ENCODE results near the gene MISP. TPM values are rescaled to one million over a fixed set of nuclear protein-coding genes. Genes with fewer than 3 reads are reported as not detected.

Gene MISP
- total RNA-seq, 1 donor from 2014 or later: not detected

DNA sequence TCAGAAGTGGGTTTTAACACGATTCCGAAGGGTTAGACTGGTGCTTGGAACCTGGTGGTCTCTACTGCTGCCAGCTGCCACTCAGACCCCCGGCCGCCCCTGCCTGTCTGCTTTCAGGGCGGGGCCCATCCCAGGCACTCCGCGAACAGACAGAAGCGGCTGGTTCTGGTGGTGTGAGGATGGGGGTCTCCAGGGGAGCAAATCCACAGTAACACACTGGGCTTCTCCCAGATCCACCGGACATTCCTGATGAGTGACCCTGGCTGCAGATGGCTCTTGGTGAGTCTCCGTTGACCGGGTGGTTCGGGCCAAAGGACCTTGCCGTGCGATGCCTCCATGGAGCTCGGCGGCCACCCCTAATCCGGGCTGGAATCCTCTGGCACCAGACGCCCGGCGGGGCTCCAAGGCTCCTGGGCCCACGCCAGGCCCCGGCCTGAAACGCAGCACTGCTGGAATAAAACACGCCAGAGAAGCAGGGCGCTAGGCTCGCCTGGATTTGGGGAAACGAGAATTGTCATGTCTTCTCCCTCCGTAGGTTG is 44.2 kb downstream of the MISP start:
- Histone ChIP-seq H3K27me3 (no peaks in the 10 kb centered on the region), H3K9me3 (ENCODE audit: low read depth) (no peaks in the 10 kb centered on the region), H3K9ac (no peak overlapping the region), H3K4me3 (no peak overlapping the region), H3K4me1 (peaks cover 13% of the 10 kb centered on the region), H3K36me3 (no peaks in the 10 kb centered on the region), H3K27ac (no peak overlapping the region), H3F3A (ENCODE audit: low read depth) (peaks cover 30% of the 10 kb centered on the region), H3K79me2 (ENCODE audit: low read depth) (peaks cover 24% of the 10 kb centered on the region), H4K20me1 (ENCODE audit: low read depth) (peaks cover 23% of the 10 kb centered on the region), H2AFZ (replicated peaks) (no peak overlapping the region), H3K4me2 (no peak overlapping the region)
- Mint-ChIP-seq H3K27ac (no peak overlapping the region), H3K4me3 (peak overlapping the region; percentile 70), H3K9me3 (no peaks in the 10 kb centered on the region), H3K36me3 (peaks cover 3% of the 10 kb centered on the region), H3K27me3 (ENCODE audit: insufficient read depth, low read depth) (peaks cover 9% of the 10 kb centered on the region), H3K4me1 (peaks cover 25% of the 10 kb centered on the region)
- TF ChIP-seq EZH2 (IDR thresholded peaks at IDR 0.05) (no peak), EZH2phosphoT487 (IDR thresholded peaks at IDR 0.05) (no peak)
- TF ChIP-seq, protein P1, sequence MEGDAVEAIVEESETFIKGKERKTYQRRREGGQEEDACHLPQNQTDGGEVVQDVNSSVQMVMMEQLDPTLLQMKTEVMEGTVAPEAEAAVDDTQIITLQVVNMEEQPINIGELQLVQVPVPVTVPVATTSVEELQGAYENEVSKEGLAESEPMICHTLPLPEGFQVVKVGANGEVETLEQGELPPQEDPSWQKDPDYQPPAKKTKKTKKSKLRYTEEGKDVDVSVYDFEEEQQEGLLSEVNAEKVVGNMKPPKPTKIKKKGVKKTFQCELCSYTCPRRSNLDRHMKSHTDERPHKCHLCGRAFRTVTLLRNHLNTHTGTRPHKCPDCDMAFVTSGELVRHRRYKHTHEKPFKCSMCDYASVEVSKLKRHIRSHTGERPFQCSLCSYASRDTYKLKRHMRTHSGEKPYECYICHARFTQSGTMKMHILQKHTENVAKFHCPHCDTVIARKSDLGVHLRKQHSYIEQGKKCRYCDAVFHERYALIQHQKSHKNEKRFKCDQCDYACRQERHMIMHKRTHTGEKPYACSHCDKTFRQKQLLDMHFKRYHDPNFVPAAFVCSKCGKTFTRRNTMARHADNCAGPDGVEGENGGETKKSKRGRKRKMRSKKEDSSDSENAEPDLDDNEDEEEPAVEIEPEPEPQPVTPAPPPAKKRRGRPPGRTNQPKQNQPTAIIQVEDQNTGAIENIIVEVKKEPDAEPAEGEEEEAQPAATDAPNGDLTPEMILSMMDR (IDR thresholded peaks at IDR 0.05): no peak
- no peak for DNase-seq (ENCODE audit: low spot score)

DNA sequence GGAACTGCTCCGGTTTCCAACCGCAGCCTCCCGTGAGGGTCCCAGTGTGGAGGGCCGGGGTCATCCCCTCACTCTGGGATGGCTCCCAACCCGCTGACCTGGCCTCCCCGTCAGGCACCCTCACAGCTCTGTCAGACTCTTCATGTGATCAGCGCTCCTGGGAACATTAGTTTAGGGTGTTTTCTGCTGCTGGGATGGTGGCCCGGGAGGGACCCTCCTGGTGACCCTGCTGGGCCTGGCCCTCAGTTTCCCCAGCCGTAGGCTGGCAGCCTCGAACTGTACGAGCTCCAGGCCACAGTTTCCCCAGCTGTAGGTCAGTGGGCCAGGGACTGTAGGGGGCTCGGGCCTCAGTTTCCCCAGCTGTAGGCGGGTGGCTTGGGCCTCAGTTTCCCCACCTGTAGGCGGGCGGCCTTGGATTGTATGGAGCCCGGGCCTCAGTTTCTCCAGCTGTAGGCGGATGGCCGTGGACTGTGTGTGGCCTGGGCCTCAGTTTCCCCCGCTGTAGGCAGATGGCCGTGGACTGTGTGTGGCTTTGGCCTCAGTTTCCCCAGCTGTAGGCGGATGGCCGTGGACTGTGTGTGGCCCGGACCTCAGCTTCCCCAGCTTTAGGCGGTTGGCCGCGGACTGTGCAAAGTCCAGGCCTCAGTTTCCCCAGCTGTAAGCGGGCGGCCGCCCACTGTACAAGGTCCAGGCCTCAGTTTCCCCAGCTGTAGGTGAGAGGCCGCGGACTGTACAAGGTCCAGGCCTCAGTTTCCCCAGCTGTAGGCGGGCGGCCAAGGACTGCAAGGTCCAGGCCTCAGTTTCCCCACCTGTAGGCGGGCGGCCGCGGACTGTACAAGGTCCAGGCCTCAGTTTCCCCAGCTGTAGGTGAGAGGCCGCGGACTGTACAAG is 45.0 kb downstream of the MISP start:
- no peaks in the 10 kb centered on the region for H3K27me3 ChIP-seq
- peaks cover 31% of the 10 kb centered on the region for H3K79me2 ChIP-seq (ENCODE audit: low read depth)
- peaks cover 20% of the 10 kb centered on the region for H3K4me1 ChIP-seq
- Mint-ChIP-seq H3K4me1 (peaks cover 28% of the 10 kb centered on the region), H3K4me3 (peak overlapping the region; percentile 70), H3K27ac (no peak overlapping the region), H3K27me3 (ENCODE audit: insufficient read depth, low read depth) (peaks cover 7% of the 10 kb centered on the region), H3K36me3 (peaks cover 8% of the 10 kb centered on the region), H3K9me3 (no peaks in the 10 kb centered on the region)
- TF ChIP-seq EZH2 (IDR thresholded peaks at IDR 0.05) (no peak), EZH2phosphoT487 (IDR thresholded peaks at IDR 0.05) (no peak)
- TF ChIP-seq, protein P1 (IDR thresholded peaks at IDR 0.05): no peak
- H3K27ac ChIP-seq: no peak overlapping the region
- peak overlapping the region; percentile 59 for H3K4me3 ChIP-seq
- H3F3A ChIP-seq (ENCODE audit: low read depth): peaks cover 28% of the 10 kb centered on the region
- no peaks in the 10 kb centered on the region for H3K36me3 ChIP-seq
- peak overlapping the region; percentile 85 for H3K4me2 ChIP-seq
- no peaks in the 10 kb centered on the region for H3K9me3 ChIP-seq (ENCODE audit: low read depth)
- peaks cover 31% of the 10 kb centered on the region for H4K20me1 ChIP-seq (ENCODE audit: low read depth)
- no peak for DNase-seq (ENCODE audit: low spot score)
- H2AFZ ChIP-seq (replicated peaks): no peak overlapping the region
- no peak overlapping the region for H3K9ac ChIP-seq

DNA sequence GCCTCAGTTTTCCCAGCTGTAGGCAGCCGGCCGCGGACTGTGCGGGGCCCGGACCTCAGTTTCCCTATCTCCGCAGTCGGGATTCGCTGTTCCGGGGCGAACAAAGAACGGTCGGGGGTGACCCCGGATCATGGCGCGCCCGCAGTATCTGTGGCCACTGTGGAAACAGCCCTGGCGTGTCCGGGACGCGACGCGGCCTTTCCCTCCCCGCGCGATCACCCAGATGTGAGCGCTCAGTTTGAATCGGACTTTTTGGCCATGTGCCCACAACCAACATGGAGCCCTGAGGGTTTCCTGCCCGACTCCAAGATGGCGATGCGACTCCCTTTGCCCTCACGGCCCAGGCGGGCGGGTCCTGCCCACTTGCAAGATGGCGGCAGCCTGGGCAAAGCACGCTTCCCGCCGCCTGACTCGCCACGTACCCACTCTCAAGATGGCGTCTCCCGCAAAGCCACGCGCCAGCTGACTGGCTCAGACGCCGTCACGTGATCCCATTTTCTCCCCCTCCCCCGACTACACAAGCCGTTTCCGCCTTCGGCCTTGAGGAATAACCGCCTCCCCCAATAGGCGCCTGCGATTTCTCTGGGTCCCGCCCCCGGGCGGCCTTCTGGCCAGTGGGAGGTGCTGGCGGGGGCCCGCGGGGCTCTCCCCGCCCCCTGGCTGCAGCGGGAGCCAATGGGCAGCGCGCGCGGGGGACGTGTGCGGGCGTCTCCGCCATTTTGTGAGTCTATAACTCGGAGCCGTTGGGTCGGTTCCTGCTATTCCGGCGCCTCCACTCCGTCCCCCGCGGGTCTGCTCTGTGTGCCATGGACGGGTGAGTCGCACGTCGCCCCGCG is 46.0 kb downstream of the MISP start, which contains the start of gene PTBP1:
Gene PTBP1, plus strand, starts transcription at position 761 of the 836 bp plus-strand sequence. Its CDS starts 46 bp downstream, at position 807.
- Histone ChIP-seq H3K4me3 (peak within 1 kb of the TSS; percentile 89), H2AFZ (replicated peaks) (peak within 1 kb of the TSS; percentile 81), H3F3A (ENCODE audit: low read depth) (peaks cover 23% of the 10 kb centered on the region), H3K4me2 (peak within 1 kb of the TSS; percentile 94), H3K4me1 (peaks cover 30% of the 10 kb centered on the region), H3K27me3 (no peaks in the 10 kb centered on the region), H3K79me2 (ENCODE audit: low read depth) (peaks cover 41% of the 10 kb centered on the region), H3K27ac (peak within 1 kb of the TSS; percentile 99), H3K9me3 (ENCODE audit: low read depth) (no peaks in the 10 kb centered on the region), H4K20me1 (ENCODE audit: low read depth) (peaks cover 41% of the 10 kb centered on the region), H3K36me3 (no peaks in the 10 kb centered on the region), H3K9ac (peak within 1 kb of the TSS; percentile 94)
- Mint-ChIP-seq H3K27me3 (ENCODE audit: insufficient read depth, low read depth) (peaks cover 3% of the 10 kb centered on the region), H3K4me1 (peaks cover 29% of the 10 kb centered on the region), H3K9me3 (no peaks in the 10 kb centered on the region), H3K4me3 (peak within 1 kb of the TSS; percentile 97), H3K27ac (peak within 1 kb of the TSS; percentile 87), H3K36me3 (peaks cover 8% of the 10 kb centered on the region)
- no peak for TF ChIP-seq EZH2phosphoT487 (IDR thresholded peaks at IDR 0.05)
- TF ChIP-seq, protein P1 (IDR thresholded peaks at IDR 0.05): no peak
- TF ChIP-seq EZH2 (IDR thresholded peaks at IDR 0.05): no peak
- peak; percentile 100 for DNase-seq (ENCODE audit: low spot score)

Measured in neural progenitor cell (in vitro differentiated cells).